Parathyroid adenoma (tissue), 2 donors: Measurements from ENCODE around the gene NKG7.

Experiments
- H2AFZ ChIP-seq: fragments of 300-600 bp; sonication (generic); one replicate; pipeline ENCODE4 v1.7.0; 2017; ENCODE audit warnings: antibody characterized with exemption, mild to moderate bottlenecking
- H3K27ac ChIP-seq: fragments of 300-600 bp; sonication (generic); one replicate; pipeline ENCODE4 v1.7.0; 2017
- H3K27me3 ChIP-seq: fragments of 300-600 bp; sonication (generic); one replicate; pipeline ENCODE4 v1.7.0; 2017; ENCODE audit warnings: low read length; ENCODE audit not compliant: control insufficient read depth, insufficient read depth
- H3K36me3 ChIP-seq: fragments of 300-600 bp; sonication (generic); one replicate; pipeline ENCODE4 v1.7.0; 2017; ENCODE audit warnings: low read length; ENCODE audit not compliant: control insufficient read depth, insufficient read depth
- H3K4me1 ChIP-seq: fragments of 300-600 bp; sonication (generic); one replicate; pipeline ENCODE4 v1.7.0; 2017; ENCODE audit warnings: control low read depth
- H3K4me2 ChIP-seq: fragments of 300-600 bp; sonication (generic); one replicate; pipeline ENCODE4 v1.7.0; 2017; ENCODE audit warnings: low read length
- H3K4me3 ChIP-seq: fragments of 300-600 bp; sonication (generic); one replicate; pipeline ENCODE4 v1.7.0; 2017; ENCODE audit warnings: low read depth, low read length
- H3K79me2 ChIP-seq: fragments of 300-600 bp; sonication (generic); one replicate; pipeline ENCODE4 v1.7.0; 2017; ENCODE audit warnings: control low read depth
- H3K9ac ChIP-seq: fragments of 300-600 bp; sonication (generic); one replicate; pipeline ENCODE4 v1.7.0; 2017; ENCODE audit warnings: mild to moderate bottlenecking
- H3K9me3 ChIP-seq: fragments of 300-600 bp; sonication (generic); one replicate; pipeline ENCODE4 v1.7.0; 2017; ENCODE audit warnings: low read length; ENCODE audit not compliant: control insufficient read depth
- TF ChIP-seq, protein P1 (sequence below): fragments of 300-600 bp; sonication (generic); IDR thresholded peaks from one replicate; pipeline ENCODE4 v1.7.0; 2017; ENCODE audit warnings: antibody characterized with exemption, mild to moderate bottlenecking
- donor health status: primary hyperparathyroidism.

NKG7 gene

DNA sequence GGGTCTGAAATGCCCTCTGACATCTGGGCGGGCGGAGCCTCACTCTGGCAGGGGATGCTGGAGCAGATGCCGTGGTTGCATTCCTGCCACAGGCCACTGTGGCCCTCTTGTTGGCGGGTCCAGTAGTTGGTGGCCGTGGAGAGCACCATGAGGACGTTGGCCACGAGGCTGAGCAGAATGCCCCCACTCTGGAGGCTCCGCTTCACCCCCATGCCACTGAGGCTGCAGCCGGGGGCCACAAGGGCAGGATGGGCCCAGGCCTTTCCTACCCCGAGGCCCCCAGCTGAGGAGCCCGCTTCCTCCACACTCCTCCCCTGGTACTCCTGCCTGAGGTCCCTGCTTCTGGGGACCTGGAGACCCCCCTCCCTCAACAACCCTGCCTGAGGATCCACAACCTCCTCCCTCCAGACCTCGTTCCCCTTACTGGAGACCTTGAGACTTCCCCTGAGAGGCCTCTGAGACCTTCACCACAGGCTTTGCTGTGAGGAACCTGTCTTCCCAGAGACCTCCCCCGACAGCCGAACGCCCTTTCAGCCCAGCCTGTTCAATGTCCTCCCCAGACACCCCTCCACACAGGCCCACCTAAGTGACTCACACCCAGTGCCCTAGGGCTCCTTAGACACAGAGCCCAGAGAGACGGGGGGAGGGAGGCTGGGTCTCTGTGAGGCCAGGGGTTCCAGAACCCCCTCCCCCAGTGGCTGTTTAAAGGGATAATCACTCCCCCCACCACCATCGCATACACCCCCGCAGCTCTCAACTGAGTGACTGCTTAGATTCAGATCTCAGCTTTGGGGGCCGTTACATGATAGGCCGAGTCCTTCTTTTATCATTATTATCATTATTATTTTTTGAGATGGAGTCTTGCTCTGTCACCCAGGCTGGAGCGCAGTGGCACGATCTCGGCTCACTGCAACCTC is 3.8 kb downstream of the NKG7 start, which contains the start of gene CLDND2:
CLDND2 (minus strand) TSS at position 638 of the 917 bp plus-strand sequence; CDS start at position 212, 426 bp downstream.
- TF ChIP-seq, protein P1, sequence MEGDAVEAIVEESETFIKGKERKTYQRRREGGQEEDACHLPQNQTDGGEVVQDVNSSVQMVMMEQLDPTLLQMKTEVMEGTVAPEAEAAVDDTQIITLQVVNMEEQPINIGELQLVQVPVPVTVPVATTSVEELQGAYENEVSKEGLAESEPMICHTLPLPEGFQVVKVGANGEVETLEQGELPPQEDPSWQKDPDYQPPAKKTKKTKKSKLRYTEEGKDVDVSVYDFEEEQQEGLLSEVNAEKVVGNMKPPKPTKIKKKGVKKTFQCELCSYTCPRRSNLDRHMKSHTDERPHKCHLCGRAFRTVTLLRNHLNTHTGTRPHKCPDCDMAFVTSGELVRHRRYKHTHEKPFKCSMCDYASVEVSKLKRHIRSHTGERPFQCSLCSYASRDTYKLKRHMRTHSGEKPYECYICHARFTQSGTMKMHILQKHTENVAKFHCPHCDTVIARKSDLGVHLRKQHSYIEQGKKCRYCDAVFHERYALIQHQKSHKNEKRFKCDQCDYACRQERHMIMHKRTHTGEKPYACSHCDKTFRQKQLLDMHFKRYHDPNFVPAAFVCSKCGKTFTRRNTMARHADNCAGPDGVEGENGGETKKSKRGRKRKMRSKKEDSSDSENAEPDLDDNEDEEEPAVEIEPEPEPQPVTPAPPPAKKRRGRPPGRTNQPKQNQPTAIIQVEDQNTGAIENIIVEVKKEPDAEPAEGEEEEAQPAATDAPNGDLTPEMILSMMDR = no peak

DNA sequence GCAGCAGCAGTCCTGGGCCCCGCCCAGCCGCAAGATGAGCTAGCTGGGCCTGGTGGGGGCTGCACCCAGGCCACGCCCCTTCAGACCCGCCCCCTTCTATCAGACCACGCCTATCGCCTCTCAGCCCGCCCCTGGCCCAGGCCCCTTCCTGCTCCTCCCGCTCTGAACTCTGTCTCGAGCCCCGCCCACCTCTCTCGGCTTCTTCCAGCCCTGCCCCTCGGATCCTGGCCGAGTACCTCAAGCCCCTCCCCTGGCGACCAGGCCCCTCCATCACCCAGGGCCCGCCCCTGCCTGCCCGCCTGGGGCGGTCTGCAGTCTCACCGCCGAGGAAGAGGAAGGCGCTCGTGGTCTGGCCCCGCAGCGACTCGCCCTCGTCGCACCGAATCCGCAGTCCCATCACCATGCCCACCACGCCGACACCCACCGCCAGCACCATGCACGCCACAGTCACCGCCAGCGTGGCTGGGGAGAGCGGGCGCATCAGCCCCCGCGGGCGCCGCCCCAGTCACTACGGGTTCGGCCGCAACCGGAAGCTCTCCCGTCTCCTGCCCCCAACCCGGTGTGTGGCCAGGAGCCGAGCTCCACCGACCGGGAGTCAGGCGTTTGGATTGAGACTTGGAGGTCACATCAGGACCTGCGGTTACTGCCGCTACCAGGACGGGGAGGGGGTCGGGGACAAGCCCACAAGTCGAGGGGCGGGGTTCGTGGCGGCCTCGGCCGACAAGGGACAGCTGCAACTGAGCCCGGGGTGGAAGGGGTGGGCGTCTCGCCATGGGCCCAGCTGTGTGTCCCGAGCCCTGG is 4.7 kb downstream of the NKG7 start:
- Histone ChIP-seq H2AFZ (peak overlapping the region; percentile 100), H3K36me3 (no peaks in the 10 kb centered on the region), H3K4me2 (peak overlapping the region; percentile 100), H3K27ac (peak overlapping the region; percentile 98), H3K4me3 (peak overlapping the region; percentile 81), H3K27me3 (no peaks in the 10 kb centered on the region), H3K9ac (peak overlapping the region; percentile 67), H3K79me2 (peaks cover 12% of the 10 kb centered on the region), H3K9me3 (no peaks in the 10 kb centered on the region), H3K4me1 (peaks cover 10% of the 10 kb centered on the region)
- TF ChIP-seq, protein P1 = no peak

More for the DNA sequence above, 3.8 kb downstream of the NKG7 start, which contains the start of gene CLDND2:
- H3K27me3 ChIP-seq = no peaks in the 10 kb centered on the region
- peaks cover 10% of the 10 kb centered on the region for H3K4me1 ChIP-seq
- peak within 1 kb of the TSS; percentile 98 for H3K27ac ChIP-seq
- peak within 1 kb of the TSS; percentile 92 for H3K4me2 ChIP-seq
- H3K9ac ChIP-seq = peak within 1 kb of the TSS; percentile 67
- H3K4me3 ChIP-seq = peak within 1 kb of the TSS; percentile 81
- H3K9me3 ChIP-seq = no peaks in the 10 kb centered on the region
- H3K79me2 ChIP-seq = peaks cover 9% of the 10 kb centered on the region
- H3K36me3 ChIP-seq = no peaks in the 10 kb centered on the region
- peak within 1 kb of the TSS; percentile 100 for H2AFZ ChIP-seq

DNA sequence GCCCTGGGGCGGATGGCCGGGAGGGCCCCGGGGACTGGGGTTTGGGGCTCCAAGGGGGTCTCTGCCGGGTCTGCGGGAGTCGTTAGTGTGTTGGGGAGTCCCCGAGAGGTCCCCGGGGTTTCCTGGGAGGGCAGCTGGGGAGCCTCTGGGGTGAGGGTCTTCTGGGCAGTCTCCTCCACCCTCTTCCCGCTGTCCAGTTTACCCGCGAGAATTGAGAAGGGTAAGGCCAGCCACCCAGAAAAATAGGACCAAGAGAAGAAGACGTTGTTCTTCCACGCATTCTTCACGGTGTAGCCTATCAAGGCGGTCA is 5.2 kb downstream of the NKG7 start:
- Histone ChIP-seq H3K4me2 (peak overlapping the region; percentile 100), H3K27ac (peak overlapping the region; percentile 98), H2AFZ (peak overlapping the region; percentile 100), H3K9me3 (no peaks in the 10 kb centered on the region), H3K4me3 (peak overlapping the region; percentile 81), H3K79me2 (peaks cover 15% of the 10 kb centered on the region), H3K4me1 (peaks cover 10% of the 10 kb centered on the region), H3K36me3 (no peaks in the 10 kb centered on the region), H3K27me3 (no peaks in the 10 kb centered on the region), H3K9ac (peak overlapping the region; percentile 95)
- TF ChIP-seq, protein P1 = no peak

DNA sequence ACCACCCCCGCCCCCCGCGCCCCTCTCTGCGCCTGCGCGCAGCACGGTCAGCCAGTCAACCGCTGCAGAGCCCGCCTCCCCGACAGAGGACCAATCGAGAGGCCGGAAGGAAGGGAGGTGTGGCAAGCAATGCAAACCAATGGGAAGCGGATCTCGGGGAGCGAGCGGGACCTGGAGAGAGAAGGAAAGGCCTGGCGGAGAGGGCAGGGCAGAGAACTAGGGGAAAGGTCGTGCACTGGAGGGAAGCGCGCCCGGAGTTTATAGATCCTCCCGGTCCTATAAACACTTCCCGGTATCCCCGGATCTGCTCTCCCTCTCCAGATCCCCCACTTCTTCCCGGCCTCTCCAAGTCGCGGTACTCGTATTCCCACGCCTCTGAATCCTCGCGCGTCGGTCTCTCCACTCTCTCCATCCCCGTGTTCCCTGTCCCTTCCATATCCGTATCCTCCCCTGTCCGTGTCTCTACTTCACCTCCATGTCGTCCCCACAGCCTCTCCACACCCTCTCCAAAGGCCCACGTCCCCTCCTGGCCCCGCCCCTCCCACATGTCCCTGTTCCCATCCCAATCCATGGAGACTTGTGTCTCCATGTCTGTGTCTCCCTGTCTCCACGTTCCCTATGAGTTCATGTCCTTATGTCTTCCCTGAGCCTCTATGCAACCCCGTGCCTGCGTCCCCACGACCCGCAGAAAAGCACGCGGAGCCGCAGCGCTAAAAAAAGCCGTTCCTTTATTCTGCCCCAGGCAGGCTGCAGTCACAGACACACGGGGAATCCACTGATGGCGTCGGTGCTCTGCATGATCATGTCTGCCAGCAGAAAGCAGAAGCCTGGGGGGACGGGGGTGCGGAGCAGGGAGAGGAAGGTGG is 5.8 kb downstream of the NKG7 start:
- H3K4me2 ChIP-seq = peak overlapping the region; percentile 100
- peaks cover 10% of the 10 kb centered on the region for H3K4me1 ChIP-seq
- H3K9me3 ChIP-seq = no peaks in the 10 kb centered on the region
- peak overlapping the region; percentile 95 for H3K9ac ChIP-seq
- peak overlapping the region; percentile 98 for H3K27ac ChIP-seq
- TF ChIP-seq, protein P1 = no peak
- no peaks in the 10 kb centered on the region for H3K27me3 ChIP-seq
- H2AFZ ChIP-seq = peak overlapping the region; percentile 100
- peak overlapping the region; percentile 97 for H3K4me3 ChIP-seq
- H3K36me3 ChIP-seq = no peaks in the 10 kb centered on the region
- peaks cover 15% of the 10 kb centered on the region for H3K79me2 ChIP-seq
